Kidney (tissue), 14 donors: ENCODE data around the gene ARHGEF10L. TPM values are rescaled to one million over a fixed set of nuclear protein-coding genes. Genes with fewer than 3 reads are reported as not detected.
A peak's percentile ranks its signal among the peaks of the same experiment; 100 is the strongest.

Experiments
- DNase-seq, 5 donors: peaks; one replicate each; pipeline ENCODE4 v3.0.0-alpha.2; 2013 to 2020
- FAIRE-seq: peaks from 2 replicates; lab custom pipeline; 2012; peaks lifted over from hg19 to GRCh38; lab: Jason Lieb, UNC
- H3K27ac ChIP-seq, 2 donors: one replicate each; pipeline ENCODE4 v1.7.0; 2013; ENCODE audit warnings: low read depth in 2 of 2, low read length in 2 of 2, inconsistent platforms in 1 of 2
- H3K27me3 ChIP-seq: one replicate; pipeline ENCODE4 v1.7.1; 2013; ENCODE audit warnings: low read length, inconsistent platforms; ENCODE audit not compliant: control insufficient read depth, insufficient read depth
- H3K36me3 ChIP-seq, 3 donors: one replicate each; pipeline versions ENCODE4 v1.7.0 to v1.7.1; 2013; ENCODE audit warnings: low read length in 3 of 3, control low read depth in 1 of 3, inconsistent platforms in 1 of 3; ENCODE audit not compliant: insufficient read depth in 3 of 3, control insufficient read depth in 2 of 3
- H3K4me1 ChIP-seq, 3 donors: one replicate each; pipeline versions ENCODE4 v1.7.0 to v1.7.1; 2013; ENCODE audit warnings: low read length in 3 of 3, inconsistent platforms in 1 of 3, low read depth in 1 of 3; ENCODE audit not compliant: control insufficient read depth in 2 of 3, insufficient read depth in 2 of 3
- H3K4me3 ChIP-seq, 3 donors: one replicate each; pipeline versions ENCODE4 v1.7.0 to v1.8.1; 2013; ENCODE audit warnings: low read length in 3 of 3, control low read depth in 1 of 3, inconsistent platforms in 1 of 3
- H3K9ac ChIP-seq, 3 donors: one replicate each; pipeline versions ENCODE4 v1.7.0 to v1.7.1; 2013; ENCODE audit warnings: low read length in 3 of 3, control low read depth in 1 of 3, inconsistent platforms in 1 of 3
- H3K9me3 ChIP-seq, 3 donors: one replicate each; pipeline versions ENCODE4 v1.7.0 to v1.7.1; 2013; ENCODE audit warnings: low read length in 3 of 3, control low read depth in 1 of 3, inconsistent platforms in 1 of 3; ENCODE audit not compliant: control insufficient read depth in 2 of 3, insufficient read depth in 1 of 3
- CTCF ChIP-seq: IDR thresholded peaks from 3 replicates; pipeline ENCODE4 v1.5.1; 2012; ENCODE audit warnings: mild to moderate bottlenecking, moderate library complexity, borderline replicate concordance; ENCODE audit not compliant: insufficient read depth; ENCODE audit errors: extremely low read depth
- intact Hi-C: fragments of 100-400 bp; cut with DNase I; formaldehyde crosslinking; loops from one replicate; pipeline ENCODE4 v1.11.1; 2022
- polyA plus RNA-seq: library from polyadenylated mRNA; stranded (reverse); fragments of 350-450 nt; fragmentation: Illumina TruSeq; extraction: RNeasy Lipid Tissue Mini Kit (QIAGEN cat#74804); gene quantifications from one replicate; pipeline ENCODE4 v1.2.3, GENCODE V29; 2014; ENCODE audit warnings: low read depth, low replicate concordance; ENCODE audit not compliant: insufficient read depth
- total RNA-seq: library from RNA; stranded (reverse); fragmentation: NEBNext Ultra II Directional; extraction: Animal tissue kit (Norgen Biotek cat#: 25700); gene quantifications from one replicate; pipeline ENCODE4 v1.2.1, GENCODE V29; 2021
- donor health status: control.
- donor health status: control.
- donor health status: control.
- donor health status: control.
- donor health status: control.
- donor health status: DM: yes; HTN: yes; CAD: no.
- donor health status: Normal renal cell carcinoma (clear cell type).

The ARHGEF10L gene
- total and polyA plus RNA-seq, 2 donors from 2014 or later, result 40.8 to 91.9 TPM

GRCh38 chr1:17585266-17585987 lies 45.9 kb downstream of the ARHGEF10L start:
- peak overlapping the region; percentile 34 to 83 for H3K27ac ChIP-seq
- TF ChIP-seq CTCF, result no peak

GRCh38 chr1:17586172-17586964 lies 46.9 kb downstream of the ARHGEF10L start:
- DNase-seq, result no peak
- no peaks in the 10 kb centered on the region for H3K9me3 ChIP-seq
- TF ChIP-seq CTCF, result no peak
- no peaks in the 10 kb centered on the region for H3K27me3 ChIP-seq
- intact Hi-C loops, result no loop called here
- H3K36me3 ChIP-seq, result peaks cover 0 to 22% (median 2%) of the 10 kb centered on the region in 3 donors
- FAIRE-seq, result no peak
- H3K4me3 ChIP-seq, result no peak overlapping the region
- peak overlapping the region in 1 of 3 donors; percentile 42 for H3K9ac ChIP-seq
- peaks cover 0 to 58% (median 54%) of the 10 kb centered on the region in 3 donors for H3K4me1 ChIP-seq
- H3K27ac ChIP-seq, result peak overlapping the region; percentile 83 to 87

More at GRCh38 chr1:17585266-17585987, 45.9 kb downstream of the ARHGEF10L start:
- no peak for DNase-seq
- H3K27me3 ChIP-seq, result no peaks in the 10 kb centered on the region
- FAIRE-seq, result no peak
- peak overlapping the region in 1 of 3 donors; percentile 42 for H3K9ac ChIP-seq
- intact Hi-C loops, result no loop called here
- H3K36me3 ChIP-seq, result peaks cover 0 to 16% (median 2%) of the 10 kb centered on the region in 3 donors
- H3K9me3 ChIP-seq, result no peaks in the 10 kb centered on the region
- H3K4me3 ChIP-seq, result no peak overlapping the region
- peaks cover 0 to 60% (median 58%) of the 10 kb centered on the region in 3 donors for H3K4me1 ChIP-seq

GRCh38 chr1:17587693-17588047 lies 48.2 kb downstream of the ARHGEF10L start:
- H3K9me3 ChIP-seq, result no peaks in the 10 kb centered on the region
- H3K4me1 ChIP-seq, result peaks cover 0 to 56% (median 55%) of the 10 kb centered on the region in 3 donors
- no peak for TF ChIP-seq CTCF
- FAIRE-seq (no peak), DNase-seq (peak in 2 of 5 donors; percentile 43 to 59)
- peak overlapping the region; percentile 83 to 87 for H3K27ac ChIP-seq
- no peaks in the 10 kb centered on the region for H3K27me3 ChIP-seq
- peaks cover 0 to 23% (median 2%) of the 10 kb centered on the region in 3 donors for H3K36me3 ChIP-seq
- peak overlapping the region in 1 of 3 donors; percentile 16 for H3K9ac ChIP-seq
- intact Hi-C loops, result no loop called here
- H3K4me3 ChIP-seq, result no peak overlapping the region
